DOHH2 (cell line): ENCODE results near the gene ANKS3.

Source experiments
- EZH2phosphoT487 ChIP-seq: fragments of 200-600 bp; sonication (generic); IDR thresholded peaks from 2 replicates; pipeline ENCODE4 v1.6.1; 2017; ENCODE audit warnings: borderline replicate concordance, mild to moderate bottlenecking, antibody characterized with exemption, low read length, moderate library complexity, mixed read lengths
- TF ChIP-seq, protein P1 (sequence below): fragments of 200-600 bp; sonication (generic); IDR thresholded peaks from one replicate; pipeline ENCODE4 v1.5.1; 2014; ENCODE audit warnings: antibody characterized with exemption, mild to moderate bottlenecking, low read depth, low read length; ENCODE audit not compliant: poor library complexity, severe bottlenecking

GRCh38 chr16:4698321-4699045, 35.6 kb downstream of the ANKS3 start:
- TF ChIP-seq, protein P1, sequence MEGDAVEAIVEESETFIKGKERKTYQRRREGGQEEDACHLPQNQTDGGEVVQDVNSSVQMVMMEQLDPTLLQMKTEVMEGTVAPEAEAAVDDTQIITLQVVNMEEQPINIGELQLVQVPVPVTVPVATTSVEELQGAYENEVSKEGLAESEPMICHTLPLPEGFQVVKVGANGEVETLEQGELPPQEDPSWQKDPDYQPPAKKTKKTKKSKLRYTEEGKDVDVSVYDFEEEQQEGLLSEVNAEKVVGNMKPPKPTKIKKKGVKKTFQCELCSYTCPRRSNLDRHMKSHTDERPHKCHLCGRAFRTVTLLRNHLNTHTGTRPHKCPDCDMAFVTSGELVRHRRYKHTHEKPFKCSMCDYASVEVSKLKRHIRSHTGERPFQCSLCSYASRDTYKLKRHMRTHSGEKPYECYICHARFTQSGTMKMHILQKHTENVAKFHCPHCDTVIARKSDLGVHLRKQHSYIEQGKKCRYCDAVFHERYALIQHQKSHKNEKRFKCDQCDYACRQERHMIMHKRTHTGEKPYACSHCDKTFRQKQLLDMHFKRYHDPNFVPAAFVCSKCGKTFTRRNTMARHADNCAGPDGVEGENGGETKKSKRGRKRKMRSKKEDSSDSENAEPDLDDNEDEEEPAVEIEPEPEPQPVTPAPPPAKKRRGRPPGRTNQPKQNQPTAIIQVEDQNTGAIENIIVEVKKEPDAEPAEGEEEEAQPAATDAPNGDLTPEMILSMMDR: no peak
- no peak for TF ChIP-seq EZH2phosphoT487
